Fibroblast of gingiva (primary cell): ENCODE results near the gene SPART.
"Not testable (repeated sequence)": the region's sequence is repeated elsewhere in the genome, so short reads cannot be mapped to it uniquely, and the experiment has no call there.

Experiments used
- DNase-seq: peaks from one replicate; pipeline ENCODE4 v3.0.0-alpha.2; 2011; ENCODE audit warnings: low read depth

The SPART gene

DNA sequence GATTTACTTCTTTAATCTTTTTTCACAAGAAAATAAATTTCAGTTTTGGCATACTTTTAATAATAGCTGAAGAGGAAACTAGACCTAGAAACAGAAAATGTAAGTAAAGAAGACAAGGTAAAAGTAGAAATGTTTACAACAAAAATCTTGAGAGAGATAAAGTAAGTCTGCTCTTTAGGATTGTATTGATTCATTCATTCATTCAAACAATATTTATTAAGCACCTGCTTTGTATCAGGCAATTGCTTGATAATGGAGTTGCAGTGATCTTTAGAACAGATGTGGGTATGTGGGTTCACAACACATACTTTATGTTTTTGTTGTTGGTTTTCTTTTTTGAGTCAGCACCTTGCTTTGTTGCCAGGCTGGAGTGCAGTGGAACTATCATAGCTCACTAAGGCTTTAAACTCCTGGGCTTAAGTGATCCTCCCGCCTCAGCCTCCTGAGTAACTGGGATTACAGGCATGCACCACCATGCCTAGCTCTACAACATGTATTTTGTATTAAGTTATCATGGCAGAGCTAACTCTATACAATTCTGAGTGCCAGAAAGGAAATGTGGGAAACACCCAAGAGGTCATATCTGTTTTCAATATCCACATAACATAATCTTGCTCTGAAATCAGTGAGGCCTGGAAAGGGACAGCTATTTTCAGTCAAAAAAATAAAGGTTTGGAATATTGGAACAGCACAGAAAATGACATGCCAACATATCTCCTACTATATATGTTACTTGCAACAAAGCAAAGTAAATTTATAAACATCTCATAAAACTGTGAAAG, 8.8 kb upstream of the SPART start:
- no peak for DNase-seq

DNA sequence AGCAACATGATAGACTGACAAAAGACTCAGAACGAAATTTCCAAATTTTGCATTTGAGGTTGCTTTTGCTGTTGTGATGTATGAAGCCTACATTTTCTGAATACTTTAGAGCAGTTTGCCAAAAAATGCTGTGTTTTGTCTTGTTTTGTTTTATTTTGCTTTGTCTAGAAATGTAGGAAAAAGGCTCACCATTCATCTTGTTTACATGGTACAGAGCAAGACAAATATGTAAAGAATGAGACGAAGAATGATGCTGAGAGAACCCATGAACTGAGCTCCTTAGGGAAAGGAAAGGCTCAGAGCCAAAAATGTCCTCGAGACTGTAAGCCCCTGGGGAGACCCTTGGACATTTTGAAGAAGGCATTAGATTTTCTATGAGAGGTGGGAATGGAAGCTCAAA, 6.8 kb upstream of the SPART start:
- DNase-seq: peak; percentile 18

DNA sequence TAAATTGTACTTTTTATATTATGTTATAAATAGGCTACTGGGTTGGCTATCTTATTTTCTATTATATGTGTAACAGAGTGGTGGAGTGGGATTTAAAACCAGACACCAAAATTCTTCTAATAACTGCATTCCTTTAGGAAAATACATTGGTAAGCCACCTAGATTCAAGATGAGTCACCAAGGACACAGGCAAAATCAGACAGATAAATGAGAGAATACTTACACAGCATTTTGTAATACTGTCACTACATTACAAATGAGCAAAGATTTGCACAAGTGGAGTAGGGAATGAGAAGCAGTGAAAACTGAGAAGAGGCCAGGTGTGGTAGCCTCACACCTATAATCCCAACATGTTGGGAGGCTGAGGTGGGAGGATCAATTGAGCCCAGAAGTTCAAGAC, 6.2 kb upstream of the SPART start:
- no peak for DNase-seq

- no peak for DNase-seq
Measured at GRCh38 chr13:36347531-36348210, 1.5 kb upstream of the SPART start.

GRCh38 chr13:36345438-36346221, 564 bp downstream of the SPART start:
- DNase-seq: peak; percentile 91

DNA sequence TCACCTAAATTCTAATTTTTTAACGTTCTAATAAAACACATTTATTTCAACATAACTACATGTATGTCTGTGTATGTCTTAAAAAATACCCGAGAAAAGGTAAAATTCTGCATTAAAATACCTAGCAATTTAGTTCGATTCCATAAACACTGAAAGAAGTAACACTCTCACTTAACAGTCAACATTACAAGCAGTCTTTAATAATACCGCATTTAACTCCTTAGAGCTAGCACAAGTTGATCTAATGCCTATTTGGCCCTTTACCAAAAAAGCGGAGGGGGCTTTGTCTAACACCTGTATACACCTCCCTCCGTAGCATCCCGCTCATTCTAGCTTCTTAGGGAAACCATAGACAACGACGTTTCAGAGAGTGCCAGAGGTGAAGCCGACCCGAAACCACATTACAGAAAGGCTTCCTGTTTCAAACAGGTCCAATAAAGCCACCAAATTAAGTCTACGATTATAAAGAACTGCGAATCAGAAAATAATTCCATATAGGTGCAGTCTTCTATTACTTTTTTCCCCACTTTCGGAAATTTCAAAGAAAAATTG, 1.2 kb downstream of the SPART start:
- DNase-seq: no peak

DNA sequence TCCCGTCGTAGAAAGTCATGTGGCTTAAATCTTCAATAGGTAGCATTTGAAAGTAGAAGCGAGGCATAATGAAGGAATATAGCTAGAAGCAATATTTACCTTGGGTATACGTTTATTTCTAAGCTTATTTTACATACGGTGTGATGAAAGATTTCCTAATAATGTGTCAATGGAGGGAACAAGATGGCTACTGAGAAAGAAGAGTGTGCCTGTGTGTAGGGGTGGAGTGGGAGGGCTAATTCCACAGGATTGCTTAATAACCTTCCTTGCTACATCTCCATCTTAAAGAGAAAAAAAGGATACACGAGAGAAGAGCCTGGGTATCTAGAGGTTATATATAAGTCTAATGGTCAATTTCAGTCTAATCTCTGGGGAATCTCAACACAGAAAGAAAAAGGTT, 2.0 kb downstream of the SPART start:
- peak; percentile 90 for DNase-seq

- DNase-seq: no peak
Measured at GRCh38 chr13:36343766-36344165, 2.4 kb downstream of the SPART start.

DNA sequence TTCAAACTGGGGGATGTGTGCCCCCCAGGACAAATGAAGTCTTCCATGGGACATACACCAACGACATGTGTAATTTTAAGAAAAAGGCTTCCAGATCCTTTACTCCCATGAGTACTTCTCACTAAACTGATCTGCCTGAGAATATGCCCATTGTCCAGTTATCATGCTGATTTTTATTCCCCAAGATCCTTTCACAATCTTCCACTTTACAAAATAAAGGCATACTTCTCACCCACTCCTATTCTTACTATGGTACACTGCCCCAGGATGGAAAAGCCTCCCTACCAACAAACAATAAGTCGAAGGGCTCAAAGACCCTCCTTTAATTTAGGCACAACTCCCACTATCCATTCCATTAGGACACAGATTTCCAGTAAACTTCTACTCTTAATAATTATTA, 3.5 kb downstream of the SPART start:
- DNase-seq: no peak

- DNase-seq: peak; percentile 4
Measured at GRCh38 chr13:36341718-36342117, 4.5 kb downstream of the SPART start.

DNA sequence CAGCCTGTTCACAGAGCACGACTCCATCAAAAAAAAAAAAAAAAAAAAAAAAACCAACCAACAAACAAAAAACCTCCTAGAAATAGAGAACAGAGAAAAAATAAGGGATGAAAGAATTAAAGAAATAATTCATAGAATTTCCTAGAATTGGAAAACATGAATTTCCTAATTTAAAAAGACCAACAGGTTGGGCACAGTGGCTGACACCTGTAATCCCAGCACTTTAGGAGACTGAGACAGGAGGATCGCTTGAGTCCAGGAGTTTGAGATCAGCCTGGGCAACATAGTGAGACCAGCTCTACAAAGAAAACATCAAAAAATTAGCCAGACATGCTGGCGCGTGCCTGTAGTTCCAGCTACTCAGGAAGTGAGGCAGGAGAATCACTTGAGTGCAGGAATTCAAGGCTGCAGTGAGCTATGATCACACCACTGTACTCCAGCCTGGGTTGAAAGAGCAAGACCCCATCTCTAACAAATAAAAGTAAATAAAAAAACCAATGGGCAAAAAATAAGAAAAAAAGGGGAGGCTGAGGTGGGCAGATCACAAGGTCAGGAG, 6.5 kb downstream of the SPART start:
- DNase-seq: no peak

DNA sequence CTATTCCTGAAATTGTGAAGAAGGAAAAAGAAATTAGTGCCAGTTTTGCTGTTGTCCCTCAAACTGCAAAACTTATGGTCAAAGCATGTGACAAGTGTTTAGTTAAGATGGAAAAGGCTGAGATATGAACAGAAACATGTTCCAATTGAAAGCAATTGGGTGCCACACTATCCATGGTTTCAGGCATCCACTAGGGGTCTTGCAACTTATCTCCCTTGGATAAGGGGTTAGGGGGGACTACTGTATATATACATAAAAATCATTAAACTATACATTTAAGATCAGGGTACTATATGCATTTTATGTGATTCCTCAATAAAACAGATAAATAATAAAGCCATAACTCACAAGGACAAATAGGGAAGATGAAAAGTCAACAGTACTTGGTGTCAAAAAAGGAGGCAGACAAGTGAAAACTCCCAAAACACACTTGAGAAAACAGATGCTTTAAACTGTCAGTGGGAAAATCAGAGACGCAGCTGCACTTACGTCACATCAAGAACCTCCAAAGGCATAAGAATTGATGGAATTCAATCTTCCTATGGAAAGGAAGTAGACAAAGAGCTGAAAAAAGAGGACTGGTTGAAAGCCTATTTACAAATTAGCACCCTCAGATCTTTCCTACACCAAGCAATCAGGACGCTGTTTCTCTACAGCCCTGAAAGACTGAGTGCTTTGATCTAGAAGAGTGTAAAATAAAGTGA, 8.1 kb downstream of the SPART start:
- DNase-seq: no peak

GRCh38 chr13:36332986-36333385, 13.2 kb downstream of the SPART start:
- DNase-seq: no peak

- DNase-seq: not testable (repeated sequence)
Measured at GRCh38 chr13:36332255-36332654, 13.9 kb downstream of the SPART start.

- DNase-seq: no peak
Measured at GRCh38 chr13:36331280-36331679, 14.9 kb downstream of the SPART start.

DNA sequence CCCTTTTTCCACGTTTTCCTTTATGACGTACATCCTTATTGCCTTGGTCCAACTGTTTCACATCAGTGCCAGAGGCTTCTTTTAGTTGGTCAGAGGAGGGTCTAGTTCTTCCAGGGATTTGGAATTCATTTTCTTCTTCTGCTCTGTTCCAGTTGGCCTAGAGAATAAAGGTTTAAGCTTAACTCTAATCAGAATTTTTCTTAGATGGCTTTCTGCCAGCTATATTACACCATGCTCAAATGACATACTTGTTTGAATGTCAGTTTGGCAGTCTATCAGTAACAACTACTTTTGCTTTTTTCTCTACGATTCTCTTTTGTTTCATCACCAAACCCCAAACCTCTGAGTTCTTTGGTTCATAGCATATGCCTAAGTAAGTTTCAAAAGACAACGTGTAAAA, 16.8 kb downstream of the SPART start:
- DNase-seq: peak; percentile 16

DNA sequence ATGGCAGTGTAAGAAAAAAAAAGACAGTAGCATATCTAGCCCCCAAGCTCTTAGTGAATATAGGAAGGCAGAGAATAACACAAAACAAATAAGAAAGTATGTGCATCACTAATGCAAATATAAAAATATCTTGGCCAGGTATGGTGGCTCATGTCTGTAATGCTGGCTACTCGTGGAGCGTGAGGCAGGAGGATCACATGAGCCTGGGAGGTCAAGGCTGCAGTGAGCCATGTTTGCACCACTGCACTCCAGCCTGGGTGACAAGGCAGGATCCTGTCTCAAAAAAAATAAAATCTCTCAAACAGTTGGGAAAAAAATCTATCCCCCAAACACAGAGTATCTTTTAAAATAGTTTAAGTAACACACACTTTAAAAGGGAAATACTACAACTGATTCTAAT, 17.4 kb downstream of the SPART start:
- no peak for DNase-seq

GRCh38 chr13:36325912-36326311, 20.3 kb downstream of the SPART start:
- no peak for DNase-seq

- not testable (repeated sequence) for DNase-seq
Measured at GRCh38 chr13:36324881-36325280, 21.3 kb downstream of the SPART start.

- peak; percentile 3 for DNase-seq
Measured at GRCh38 chr13:36323951-36324566, 22.1 kb downstream of the SPART start.

DNA sequence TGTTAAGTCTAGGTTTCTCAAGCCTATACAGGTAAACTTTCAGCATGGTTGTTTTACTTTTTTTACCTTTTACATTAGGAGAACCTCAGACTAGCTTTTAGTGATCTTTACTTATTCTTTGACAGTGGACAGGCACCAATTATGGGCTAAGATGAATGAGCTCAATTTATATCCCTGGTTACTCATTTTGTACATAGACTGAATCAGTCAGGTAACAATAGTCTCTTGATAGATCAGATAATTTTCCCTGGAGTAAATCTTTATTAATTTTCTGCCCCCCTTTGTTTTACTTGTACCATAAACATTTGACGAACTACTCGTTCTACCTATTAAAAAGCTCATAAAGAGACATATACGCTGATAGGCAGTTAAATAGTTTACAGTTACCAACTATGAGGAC, 22.8 kb downstream of the SPART start:
- no peak for DNase-seq
